ENCODE results near the gene IL4I1. TPM values are rescaled to one million over a fixed set of nuclear protein-coding genes. Genes with fewer than 3 reads are reported as not detected.

The IL4I1 gene
- total RNA-seq, 2 experiments from 2014 or later, result 3.7 to 4.2 TPM

- no peaks in the 10 kb centered on the region for H3K9me3 Mint-ChIP-seq
- CTCF ChIA-PET, result interaction anchor here (0.7 to 1.3 kb wide), 3 partner anchors 14 to 95 kb away, joined by 3 to 6 read pairs (median 4); partner anchors contain the start of gene FUZ
- no peak overlapping the region for H3K27ac Mint-ChIP-seq
- peaks cover 42% of the 10 kb centered on the region for H3K36me3 Mint-ChIP-seq (ENCODE audit: low read depth)
- peaks cover 39% of the 10 kb centered on the region for H3K4me1 Mint-ChIP-seq
- H3K27me3 Mint-ChIP-seq, result no peaks in the 10 kb centered on the region
- H3K4me3 Mint-ChIP-seq, result no peak overlapping the region
- DNase-seq, result no peak
- POLR2A ChIA-PET, result interaction anchor here (0.6 kb wide), 2 partner anchors 10 to 252 kb away, joined by 3 read pairs; no protein-coding TSS in a partner anchor
These were observed 11.2 kb upstream of the IL4I1 start for GRCh38 chr19:49907745-49908446.

GRCh38 chr19:49906879-49907564 lies 10.3 kb upstream of the IL4I1 start:
- DNase-seq, result no peak
- H3K4me1 Mint-ChIP-seq, result peaks cover 36% of the 10 kb centered on the region
- ChIA-PET CTCF (interaction anchor here (0.7 to 1.9 kb wide), 4 partner anchors 10 to 94 kb away, joined by 3 to 6 read pairs (median 5); partner anchors contain the start of gene FUZ), POLR2A (no interaction called here)
- H3K4me3 Mint-ChIP-seq, result no peak overlapping the region
- peaks cover 37% of the 10 kb centered on the region for H3K36me3 Mint-ChIP-seq (ENCODE audit: low read depth)
- H3K27me3 Mint-ChIP-seq, result no peaks in the 10 kb centered on the region
- no peaks in the 10 kb centered on the region for H3K9me3 Mint-ChIP-seq
- H3K27ac Mint-ChIP-seq, result no peak overlapping the region

- CTCF ChIA-PET, result no interaction called here
- Mint-ChIP-seq H3K36me3 (ENCODE audit: low read depth) (peaks cover 25% of the 10 kb centered on the region), H3K27ac (no peak overlapping the region), H3K27me3 (no peaks in the 10 kb centered on the region), H3K9me3 (no peaks in the 10 kb centered on the region), H3K4me1 (peaks cover 22% of the 10 kb centered on the region), H3K4me3 (no peak overlapping the region)
- POLR2A ChIA-PET, result interaction anchor here (0.6 kb wide), 1 partner anchor 15 kb away, joined by 4 read pairs; no protein-coding TSS in a partner anchor
- no peak for DNase-seq
These were observed 7.4 kb upstream of the IL4I1 start for GRCh38 chr19:49904136-49904535.

- Mint-ChIP-seq H3K4me1 (peaks cover 31% of the 10 kb centered on the region), H3K9me3 (no peaks in the 10 kb centered on the region), H3K27ac (peak overlapping the region; percentile 85), H3K4me3 (peak overlapping the region; percentile 51), H3K36me3 (ENCODE audit: low read depth) (no peaks in the 10 kb centered on the region), H3K27me3 (peaks cover 3% of the 10 kb centered on the region)
- DNase-seq, result no peak
- ChIA-PET CTCF (interaction anchor here (1.7 kb wide), 1 partner anchor 13 kb away, joined by 6 read pairs; no protein-coding TSS in a partner anchor), POLR2A (no interaction called here)
These were observed 955 bp downstream of the IL4I1 start for GRCh38 chr19:49895566-49896297.

- peaks cover 34% of the 10 kb centered on the region for H3K4me1 Mint-ChIP-seq
- peaks cover 3% of the 10 kb centered on the region for H3K27me3 Mint-ChIP-seq
- no peak for DNase-seq
- no peaks in the 10 kb centered on the region for H3K36me3 Mint-ChIP-seq (ENCODE audit: low read depth)
- no peaks in the 10 kb centered on the region for H3K9me3 Mint-ChIP-seq
- ChIA-PET CTCF (interaction anchor here (1.0 to 1.7 kb wide), 2 partner anchors 13 to 14 kb away, joined by 4 to 6 read pairs; no protein-coding TSS in a partner anchor), POLR2A (no interaction called here)
- peak overlapping the region; percentile 66 for H3K27ac Mint-ChIP-seq
- no peak overlapping the region for H3K4me3 Mint-ChIP-seq
These were observed 1.7 kb downstream of the IL4I1 start for GRCh38 chr19:49894879-49895565.

GRCh38 chr19:49894011-49894664 lies 2.5 kb downstream of the IL4I1 start:
- no peaks in the 10 kb centered on the region for H3K36me3 Mint-ChIP-seq (ENCODE audit: low read depth)
- DNase-seq, result no peak
- H3K4me1 Mint-ChIP-seq, result peaks cover 36% of the 10 kb centered on the region
- ChIA-PET POLR2A (interaction anchor here (0.6 kb wide), 1 partner anchor 23 kb away, joined by 4 read pairs; no protein-coding TSS in a partner anchor), CTCF (interaction anchor here (0.6 to 1.7 kb wide), 3 partner anchors 12 to 15 kb away, joined by 3 to 6 read pairs (median 4); no protein-coding TSS in a partner anchor)
- peaks cover 3% of the 10 kb centered on the region for H3K27me3 Mint-ChIP-seq
- H3K4me3 Mint-ChIP-seq, result no peak overlapping the region
- H3K27ac Mint-ChIP-seq, result peak overlapping the region; percentile 62
- H3K9me3 Mint-ChIP-seq, result no peaks in the 10 kb centered on the region

- no peaks in the 10 kb centered on the region for H3K9me3 Mint-ChIP-seq
- no peak for DNase-seq
- H3K36me3 Mint-ChIP-seq (ENCODE audit: low read depth), result no peaks in the 10 kb centered on the region
- peaks cover 3% of the 10 kb centered on the region for H3K27me3 Mint-ChIP-seq
- H3K4me1 Mint-ChIP-seq, result peaks cover 35% of the 10 kb centered on the region
- ChIA-PET CTCF (interaction anchor here (1.0 kb wide), 1 partner anchor 9 kb away, joined by 3 read pairs; no protein-coding TSS in a partner anchor), POLR2A (no interaction called here)
- no peak overlapping the region for H3K4me3 Mint-ChIP-seq
- peak overlapping the region; percentile 66 for H3K27ac Mint-ChIP-seq
These were observed 4.0 kb downstream of the IL4I1 start for GRCh38 chr19:49892716-49893115.

GRCh38 chr19:49891393-49891792 lies 5.3 kb downstream of the IL4I1 start:
- CTCF ChIA-PET, result interaction anchor here (0.7 to 2.5 kb wide), 5 partner anchors 11 to 46 kb away, joined by 3 to 11 read pairs (median 7); partner anchors contain the start of genes AKT1S1, ATF5, NUP62 and TBC1D17
- Mint-ChIP-seq H3K27ac (peak overlapping the region; percentile 54), H3K9me3 (no peaks in the 10 kb centered on the region), H3K4me1 (peaks cover 22% of the 10 kb centered on the region), H3K27me3 (peaks cover 3% of the 10 kb centered on the region), H3K36me3 (ENCODE audit: low read depth) (no peaks in the 10 kb centered on the region), H3K4me3 (no peak overlapping the region)
- no peak for DNase-seq
- POLR2A ChIA-PET, result no interaction called here

- Mint-ChIP-seq H3K4me1 (peaks cover 17% of the 10 kb centered on the region), H3K36me3 (ENCODE audit: low read depth) (peaks cover 2% of the 10 kb centered on the region), H3K9me3 (no peaks in the 10 kb centered on the region), H3K27ac (peak overlapping the region; percentile 54), H3K4me3 (peak overlapping the region; percentile 66), H3K27me3 (peaks cover 3% of the 10 kb centered on the region)
- DNase-seq, result peak; percentile 54
- ChIA-PET POLR2A (no interaction called here), CTCF (interaction anchor here (0.6 to 2.5 kb wide), 11 partner anchors 12 to 446 kb away, joined by 3 to 11 read pairs (median 3); partner anchors contain the start of genes AKT1S1, ATF5, NUP62 and PTOV1)
These were observed 6.1 kb downstream of the IL4I1 start for GRCh38 chr19:49890349-49891311.

- peaks cover 13% of the 10 kb centered on the region for H3K4me1 Mint-ChIP-seq
- ChIA-PET POLR2A (no interaction called here), CTCF (interaction anchor here (0.7 to 2.5 kb wide), 9 partner anchors 12 to 94 kb away, joined by 3 to 11 read pairs (median 4); partner anchors contain the start of genes AKT1S1, ATF5, NUP62 and PTOV1)
- H3K27me3 Mint-ChIP-seq, result peaks cover 3% of the 10 kb centered on the region
- peaks cover 5% of the 10 kb centered on the region for H3K36me3 Mint-ChIP-seq (ENCODE audit: low read depth)
- DNase-seq, result peak; percentile 78
- H3K4me3 Mint-ChIP-seq, result peak overlapping the region; percentile 66
- no peaks in the 10 kb centered on the region for H3K9me3 Mint-ChIP-seq
- H3K27ac Mint-ChIP-seq, result peak overlapping the region; percentile 41
These were observed 6.9 kb downstream of the IL4I1 start for GRCh38 chr19:49889687-49890348.

Measured in activated CD4-positive, alpha-beta T cell treated with anti-CD3 and anti-CD28 coated beads, Interleukin-2, amount 10 ng/mL, durations not matched to agents 7 days and 5 days (primary cell).